Measurements from ENCODE around the gene ARHGEF6.
"Not testable (repeated sequence)": the region's sequence is repeated elsewhere in the genome, so short reads cannot be mapped to it uniquely, and the experiment has no call there.

ARHGEF6 gene

GRCh38 chrX:136780763-136781162 lies at the start of gene ARHGEF6:
Gene ARHGEF6 (minus strand): TSS chrX:136780932. CDS start chrX:136780882, 50 bp downstream.
- DNase-seq: peak in 1 of 2 donors; percentile 20

- DNase-seq: peak in 1 of 2 donors; percentile 10
Observed at GRCh38 chrX:136829413-136829812, 48.7 kb upstream of the ARHGEF6 start.

GRCh38 chrX:136828830-136829229 lies 48.1 kb upstream of the ARHGEF6 start:
- peak; percentile 47 to 70 for DNase-seq

GRCh38 chrX:136827026-136827425 lies 46.3 kb upstream of the ARHGEF6 start:
- DNase-seq: no peak

- DNase-seq: peak; percentile 10 to 18
Observed at GRCh38 chrX:136825771-136826170, 45.0 kb upstream of the ARHGEF6 start.

GRCh38 chrX:136823175-136823574 lies 42.4 kb upstream of the ARHGEF6 start:
- no peak for DNase-seq

- no peak for DNase-seq
Observed at GRCh38 chrX:136822337-136823095, 41.8 kb upstream of the ARHGEF6 start.

GRCh38 chrX:136819756-136820155 lies 39.0 kb upstream of the ARHGEF6 start:
- not testable (repeated sequence) for DNase-seq

GRCh38 chrX:136819031-136819703 lies 38.4 kb upstream of the ARHGEF6 start:
- no peak for DNase-seq

- no peak for DNase-seq
Observed at GRCh38 chrX:136816975-136817374, 36.2 kb upstream of the ARHGEF6 start.

- DNase-seq: no peak
Observed at GRCh38 chrX:136814847-136815750, 34.4 kb upstream of the ARHGEF6 start.

GRCh38 chrX:136812286-136812685 lies 31.6 kb upstream of the ARHGEF6 start:
- no peak for DNase-seq

GRCh38 chrX:136810493-136810892 lies 29.8 kb upstream of the ARHGEF6 start:
- no peak for DNase-seq

- DNase-seq: no peak
Observed at GRCh38 chrX:136806891-136807410, 26.2 kb upstream of the ARHGEF6 start.

- no peak for DNase-seq
Observed at GRCh38 chrX:136802515-136802914, 21.8 kb upstream of the ARHGEF6 start.

GRCh38 chrX:136797787-136798186 lies 17.1 kb upstream of the ARHGEF6 start:
- DNase-seq: no peak

GRCh38 chrX:136795132-136795531 lies 14.4 kb upstream of the ARHGEF6 start:
- not testable (repeated sequence) for DNase-seq

- DNase-seq: not testable (repeated sequence)
Observed at GRCh38 chrX:136794660-136795059, 13.9 kb upstream of the ARHGEF6 start.

GRCh38 chrX:136794080-136794479 lies 13.3 kb upstream of the ARHGEF6 start:
- DNase-seq: no peak

- no peak for DNase-seq
Observed at GRCh38 chrX:136789856-136790255, 9.1 kb upstream of the ARHGEF6 start.

GRCh38 chrX:136784231-136784630 lies 3.5 kb upstream of the ARHGEF6 start:
- DNase-seq: no peak

GRCh38 chrX:136783159-136783558 lies 2.4 kb upstream of the ARHGEF6 start:
- no peak for DNase-seq
